Measurements from ENCODE around the gene OR2V2.
A peak's percentile ranks its signal among the peaks of the same experiment; 100 is the strongest.
"Not testable (repeated sequence)": the region's sequence is repeated elsewhere in the genome, so short reads cannot be mapped to it uniquely, and the experiment has no call there.

The OR2V2 gene

DNA sequence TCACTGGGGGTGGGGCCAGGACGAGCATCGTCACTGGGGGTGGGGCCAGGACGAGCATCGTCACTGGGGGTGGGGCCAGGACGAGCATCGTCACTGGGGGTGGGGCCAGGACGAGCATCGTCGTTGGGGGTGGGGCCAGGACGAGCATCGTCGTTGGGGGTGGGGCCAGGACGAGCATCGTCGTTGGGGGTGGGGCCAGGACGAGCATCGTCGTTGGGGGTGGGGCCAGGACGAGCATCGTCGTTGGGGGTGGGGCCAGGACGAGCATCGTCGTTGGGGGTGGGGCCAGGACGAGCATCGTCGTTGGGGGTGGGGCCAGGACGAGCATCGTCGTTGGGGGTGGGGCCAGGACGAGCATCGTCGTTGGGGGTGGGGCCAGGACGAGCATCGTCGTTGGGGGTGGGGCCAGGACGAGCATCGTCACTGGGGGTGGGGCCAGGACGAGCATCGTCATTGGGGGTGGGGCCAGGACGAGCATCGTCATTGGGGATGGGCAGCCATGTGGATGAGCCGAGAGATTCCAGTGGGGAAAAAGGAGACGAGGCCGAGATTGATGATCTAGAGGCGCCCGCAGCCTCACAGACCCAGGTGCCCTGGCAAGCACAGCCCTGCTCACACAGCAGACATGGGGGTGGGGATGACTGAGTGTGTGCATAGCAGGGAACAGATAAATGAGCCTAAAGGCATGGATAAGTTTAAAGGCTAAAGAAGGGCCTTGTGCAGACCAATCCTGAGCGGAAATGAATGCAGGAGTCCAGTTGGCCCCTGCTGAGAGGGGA, 13.6 kb downstream of the OR2V2 start:
- not testable (repeated sequence) for H3K4me1 ChIP-seq (ENCODE audit: insufficient read depth, low read length); H2AFZ ChIP-seq (ENCODE audit: low read depth, low read length); H3K27me3 ChIP-seq (ENCODE audit: insufficient read depth, low read length); H3K9me3 ChIP-seq (ENCODE audit: low read length); H3K36me3 ChIP-seq (ENCODE audit: insufficient read depth, low read length)
- peak overlapping the region; percentile 45 for H3K4me3 ChIP-seq (ENCODE audit: low read length)

DNA sequence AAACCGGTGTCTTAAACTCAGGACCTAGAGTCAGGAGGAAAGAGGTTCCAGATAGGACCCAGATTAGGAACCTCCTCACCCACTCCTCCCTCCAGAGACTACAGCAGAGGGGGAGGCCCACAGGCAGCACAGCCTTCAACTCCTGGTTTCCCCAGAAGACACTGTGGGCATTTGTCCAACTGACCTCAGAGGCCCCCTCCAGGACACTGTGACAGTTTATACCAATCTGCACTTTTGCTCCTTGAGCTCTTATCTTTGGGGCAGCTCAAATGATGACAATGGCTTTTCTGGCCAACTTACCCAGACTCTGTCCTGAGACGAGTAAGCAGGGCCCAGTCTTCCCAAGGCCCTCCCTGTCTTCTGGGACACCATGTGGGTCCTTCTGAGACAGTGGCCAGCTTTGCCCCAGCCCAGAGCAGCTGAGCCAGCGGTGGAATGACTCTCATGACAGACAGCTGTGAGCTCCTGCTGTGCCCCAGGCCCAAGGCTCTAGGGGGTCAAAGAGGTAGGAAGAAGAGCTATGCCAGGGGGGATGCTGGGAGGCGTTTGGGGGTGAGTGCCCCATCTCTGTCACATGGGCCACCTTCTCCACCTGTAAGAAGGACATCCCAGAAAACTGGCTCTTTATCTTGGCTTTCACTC, 14.3 kb downstream of the OR2V2 start:
- no peaks in the 10 kb centered on the region for H3K36me3 ChIP-seq (ENCODE audit: insufficient read depth, low read length)
- H3K4me1 ChIP-seq (ENCODE audit: insufficient read depth, low read length), result peaks cover 2% of the 10 kb centered on the region
- peak overlapping the region; percentile 45 for H3K4me3 ChIP-seq (ENCODE audit: low read length)
- no peak overlapping the region for H2AFZ ChIP-seq (ENCODE audit: low read depth, low read length)
- no peaks in the 10 kb centered on the region for H3K9me3 ChIP-seq (ENCODE audit: low read length)
- H3K27me3 ChIP-seq (ENCODE audit: insufficient read depth, low read length), result peaks cover 7% of the 10 kb centered on the region

DNA sequence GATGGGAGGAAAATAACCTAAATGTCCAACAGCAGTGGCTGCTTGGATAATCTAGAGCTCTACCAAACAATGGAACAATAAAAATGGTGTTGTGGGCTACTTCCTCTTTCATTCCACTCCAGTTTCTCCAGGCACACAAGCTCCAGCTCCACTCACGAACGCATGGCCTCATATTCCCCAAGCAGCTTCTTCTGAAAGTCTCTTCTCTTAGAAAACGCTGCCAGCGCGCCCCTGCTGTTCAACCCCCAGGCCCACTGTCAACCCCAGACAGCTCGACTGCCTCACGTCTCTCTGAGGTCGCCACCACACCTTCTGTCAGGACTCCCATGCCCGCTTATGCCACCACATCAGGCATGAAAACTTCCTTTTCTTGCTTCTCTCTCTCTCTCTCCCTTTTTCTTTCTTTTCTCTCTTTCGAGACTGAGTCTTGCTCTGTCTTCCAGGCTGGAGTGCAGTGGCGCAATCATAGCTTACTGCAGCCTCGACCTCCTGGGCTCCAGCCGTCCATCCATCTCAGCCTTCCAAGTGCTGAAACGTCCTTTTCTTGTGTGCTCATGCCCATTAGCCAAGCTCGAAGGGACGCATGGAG, 16.2 kb downstream of the OR2V2 start:
- H3K36me3 ChIP-seq (ENCODE audit: insufficient read depth, low read length), result no peaks in the 10 kb centered on the region
- peaks cover 2% of the 10 kb centered on the region for H3K4me1 ChIP-seq (ENCODE audit: insufficient read depth, low read length)
- no peaks in the 10 kb centered on the region for H3K9me3 ChIP-seq (ENCODE audit: low read length)
- no peak overlapping the region for H2AFZ ChIP-seq (ENCODE audit: low read depth, low read length)
- H3K27me3 ChIP-seq (ENCODE audit: insufficient read depth, low read length), result peaks cover 11% of the 10 kb centered on the region
- no peak overlapping the region for H3K4me3 ChIP-seq (ENCODE audit: low read length)

- peaks cover 18% of the 10 kb centered on the region for H3K27me3 ChIP-seq (ENCODE audit: insufficient read depth, low read length)
- H3K36me3 ChIP-seq (ENCODE audit: insufficient read depth, low read length), result no peaks in the 10 kb centered on the region
- no peaks in the 10 kb centered on the region for H3K9me3 ChIP-seq (ENCODE audit: low read length)
- no peak overlapping the region for H3K4me3 ChIP-seq (ENCODE audit: low read length)
- H2AFZ ChIP-seq (ENCODE audit: low read depth, low read length), result no peak overlapping the region
- H3K4me1 ChIP-seq (ENCODE audit: insufficient read depth, low read length), result peaks cover 2% of the 10 kb centered on the region
Measured at GRCh38 chr5:181164076-181164952, 16.9 kb downstream of the OR2V2 start.

DNA sequence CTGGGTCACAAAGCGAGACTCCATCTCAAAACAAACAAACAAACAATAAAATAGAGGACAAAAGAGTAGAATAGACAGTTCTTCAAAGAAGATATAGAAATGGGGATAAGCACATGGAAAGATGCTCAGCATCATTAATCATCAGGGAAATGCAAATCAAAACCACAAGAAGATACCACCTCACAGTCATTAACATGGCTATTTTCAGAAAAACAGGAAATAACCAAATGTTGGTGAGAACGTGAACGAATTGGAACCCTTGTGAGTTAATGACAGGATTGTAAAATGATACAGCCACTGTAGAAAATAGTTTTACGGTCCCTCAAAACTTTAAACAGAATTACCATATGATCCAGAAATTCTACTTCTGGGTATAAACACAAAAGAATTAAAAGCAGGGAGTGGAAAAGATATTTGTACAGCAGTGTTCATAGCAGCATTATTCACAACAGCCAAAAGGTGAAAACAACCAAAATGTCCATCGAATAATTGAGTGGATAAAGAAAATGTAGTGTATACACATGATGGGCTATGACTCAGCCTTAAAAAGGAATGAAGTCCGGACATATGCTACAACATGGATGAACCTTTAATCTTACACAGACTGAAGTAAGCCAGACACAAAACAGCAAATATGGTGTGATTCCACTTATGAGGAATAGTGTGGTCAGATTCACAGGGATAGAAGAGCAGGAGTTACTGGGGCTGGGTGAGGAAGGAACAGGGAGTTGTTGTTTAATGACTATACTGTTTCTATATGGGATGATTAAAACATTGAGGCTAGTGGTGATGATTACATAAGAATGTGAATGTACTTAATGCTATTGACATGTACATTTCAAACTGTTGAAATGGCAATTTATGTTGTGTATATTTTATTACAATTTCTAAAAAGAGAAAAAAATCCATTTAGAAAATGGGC, 19.7 kb downstream of the OR2V2 start:
- peaks cover 44% of the 10 kb centered on the region for H3K27me3 ChIP-seq (ENCODE audit: insufficient read depth, low read length)
- H3K4me3 ChIP-seq (ENCODE audit: low read length), result no peak overlapping the region
- no peaks in the 10 kb centered on the region for H3K9me3 ChIP-seq (ENCODE audit: low read length)
- no peaks in the 10 kb centered on the region for H3K36me3 ChIP-seq (ENCODE audit: insufficient read depth, low read length)
- H2AFZ ChIP-seq (ENCODE audit: low read depth, low read length), result no peak overlapping the region
- H3K4me1 ChIP-seq (ENCODE audit: insufficient read depth, low read length), result no peaks in the 10 kb centered on the region

GRCh38 chr5:181167814-181168488, 20.6 kb downstream of the OR2V2 start:
- no peak overlapping the region for H2AFZ ChIP-seq (ENCODE audit: low read depth, low read length)
- H3K4me3 ChIP-seq (ENCODE audit: low read length), result no peak overlapping the region
- H3K4me1 ChIP-seq (ENCODE audit: insufficient read depth, low read length), result no peaks in the 10 kb centered on the region
- peaks cover 52% of the 10 kb centered on the region for H3K27me3 ChIP-seq (ENCODE audit: insufficient read depth, low read length)
- no peaks in the 10 kb centered on the region for H3K9me3 ChIP-seq (ENCODE audit: low read length)
- no peaks in the 10 kb centered on the region for H3K36me3 ChIP-seq (ENCODE audit: insufficient read depth, low read length)

GRCh38 chr5:181168595-181169118, 21.3 kb downstream of the OR2V2 start:
- no peaks in the 10 kb centered on the region for H3K4me1 ChIP-seq (ENCODE audit: insufficient read depth, low read length)
- peaks cover 56% of the 10 kb centered on the region for H3K27me3 ChIP-seq (ENCODE audit: insufficient read depth, low read length)
- no peak overlapping the region for H3K4me3 ChIP-seq (ENCODE audit: low read length)
- H3K36me3 ChIP-seq (ENCODE audit: insufficient read depth, low read length), result no peaks in the 10 kb centered on the region
- no peaks in the 10 kb centered on the region for H3K9me3 ChIP-seq (ENCODE audit: low read length)
- H2AFZ ChIP-seq (ENCODE audit: low read depth, low read length), result no peak overlapping the region

- Histone ChIP-seq H3K27me3 (ENCODE audit: insufficient read depth, low read length) (peaks cover 60% of the 10 kb centered on the region), H3K4me3 (ENCODE audit: low read length) (peak overlapping the region; percentile 2)
- not testable (repeated sequence) for H3K36me3 ChIP-seq (ENCODE audit: insufficient read depth, low read length); H2AFZ ChIP-seq (ENCODE audit: low read depth, low read length); H3K4me1 ChIP-seq (ENCODE audit: insufficient read depth, low read length); H3K9me3 ChIP-seq (ENCODE audit: low read length)
Measured at GRCh38 chr5:181169459-181170236, 22.3 kb downstream of the OR2V2 start.

DNA sequence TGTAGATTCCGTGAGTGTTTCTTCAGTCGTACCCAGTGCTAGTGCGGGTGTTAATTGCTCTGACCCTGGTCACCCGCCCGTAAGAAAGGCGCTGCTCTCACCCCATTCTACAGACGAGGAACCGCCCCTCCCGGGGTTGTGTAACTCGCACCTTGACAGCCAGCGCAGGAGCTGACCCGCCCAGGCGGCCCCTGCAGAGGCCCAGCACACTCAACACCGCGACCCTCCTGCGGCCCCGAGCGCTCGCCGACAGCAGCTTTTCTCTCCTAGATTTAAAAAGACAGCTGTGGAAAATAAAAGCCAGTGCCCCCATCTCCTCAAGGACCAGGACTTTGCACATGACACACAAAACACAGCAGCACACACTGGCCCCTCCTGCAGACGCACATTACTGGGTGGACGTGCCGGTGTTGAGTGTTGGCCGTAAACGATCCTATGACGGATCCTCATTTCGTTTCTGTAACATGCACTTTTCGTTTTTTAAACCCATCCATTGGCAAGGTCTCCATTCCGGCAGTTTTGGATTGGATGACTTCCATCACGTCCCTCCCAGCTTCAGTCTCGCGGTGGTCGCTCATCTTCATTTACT, 22.9 kb downstream of the OR2V2 start:
- Histone ChIP-seq H3K27me3 (ENCODE audit: insufficient read depth, low read length) (peaks cover 62% of the 10 kb centered on the region), H3K4me1 (ENCODE audit: insufficient read depth, low read length) (no peaks in the 10 kb centered on the region), H3K9me3 (ENCODE audit: low read length) (no peaks in the 10 kb centered on the region), H2AFZ (ENCODE audit: low read depth, low read length) (no peak overlapping the region), H3K4me3 (ENCODE audit: low read length) (no peak overlapping the region), H3K36me3 (ENCODE audit: insufficient read depth, low read length) (no peaks in the 10 kb centered on the region)

- Histone ChIP-seq H3K36me3 (ENCODE audit: insufficient read depth, low read length) (no peaks in the 10 kb centered on the region), H3K27me3 (ENCODE audit: insufficient read depth, low read length) (peaks cover 64% of the 10 kb centered on the region), H3K4me3 (ENCODE audit: low read length) (no peak overlapping the region), H2AFZ (ENCODE audit: low read depth, low read length) (no peak overlapping the region), H3K4me1 (ENCODE audit: insufficient read depth, low read length) (no peaks in the 10 kb centered on the region), H3K9me3 (ENCODE audit: low read length) (no peaks in the 10 kb centered on the region)
Measured at GRCh38 chr5:181170996-181171395, 23.6 kb downstream of the OR2V2 start.

GRCh38 chr5:181171782-181172181, 24.4 kb downstream of the OR2V2 start:
- Histone ChIP-seq H3K27me3 (ENCODE audit: insufficient read depth, low read length) (peaks cover 64% of the 10 kb centered on the region), H3K4me1 (ENCODE audit: insufficient read depth, low read length) (no peaks in the 10 kb centered on the region), H2AFZ (ENCODE audit: low read depth, low read length) (no peak overlapping the region), H3K4me3 (ENCODE audit: low read length) (no peak overlapping the region), H3K36me3 (ENCODE audit: insufficient read depth, low read length) (no peaks in the 10 kb centered on the region), H3K9me3 (ENCODE audit: low read length) (no peaks in the 10 kb centered on the region)
